H1 (cell line): ENCODE data around the gene HAVCR2. TPM values are rescaled to one million over a fixed set of nuclear protein-coding genes. Genes with fewer than 3 reads are reported as not detected.

Source experiments
- ATF2 ChIP-seq: IDR thresholded peaks from 2 replicates; pipeline ENCODE4 v1.6.1; 2012; ENCODE audit warnings: low read length, inconsistent platforms
- CBX5 ChIP-seq: fragments of 300-800, 300-1000 bp; sonication (generic); IDR thresholded peaks from 2 replicates; pipeline ENCODE4 v1.7.1; 2016; ENCODE audit warnings: antibody characterized with exemption, low read length, low read depth
- CHD7 ChIP-seq: fragments of 300-600 bp; sonication (generic); IDR thresholded peaks from 2 replicates; pipeline ENCODE4 v1.7.1; 2012; ENCODE audit warnings: low read length, moderate library complexity, mild to moderate bottlenecking, inconsistent platforms; ENCODE audit not compliant: insufficient replicate concordance
- GTF2F1 ChIP-seq: IDR thresholded peaks from 2 replicates; pipeline ENCODE4 v1.6.1; 2012; ENCODE audit warnings: low read depth, low read length, improper control_type of control experiment, borderline replicate concordance
- SAP30 ChIP-seq: fragments of 300-600 bp; sonication (generic); IDR thresholded peaks from 2 replicates; pipeline ENCODE4 v1.7.1; 2012; ENCODE audit warnings: low read length, moderate library complexity, mild to moderate bottlenecking, inconsistent platforms; ENCODE audit not compliant: insufficient read depth, insufficient replicate concordance
- polyA plus RNA-seq, 7 experiments: library from polyadenylated mRNA; depleted of rRNA in 3 of 7; stranded (reverse) in 5 of 7; unstranded in 2 of 7; fragments of >200 nt in 5 of 7; fragments of 200-250 nt in 2 of 7; gene quantifications; 1 replicate in 5 of 7; 2 replicates in 1 of 7; 4 replicates in 1 of 7; pipeline versions ENCODE4 v1.2.1 to v1.2.3, GENCODE V29; 2011 to 2013; ENCODE audit warnings: missing spikeins in 2 of 7, mixed read lengths in 2 of 7
- total RNA-seq: library from RNA; stranded (reverse); fragmentation: NEBNext Ultra II Directional; extraction: Animal tissue kit (Norgen Biotek cat#: 25700); gene quantifications from 2 replicates; pipeline ENCODE4 v1.2.1, GENCODE V29; 2021

Gene HAVCR2
- total and polyA plus RNA-seq, 2 of the 8 experiments (the other 6 are each of a cell fraction or from before 2014, with no cell fraction given), result 0.03 TPM; not detected in 1

GRCh38 chr5:157050050-157050449 lies 58.8 kb downstream of the HAVCR2 start (continued):
- TF ChIP-seq CHD7 (no peak), CBX5 (no peak), SAP30 (no peak), GTF2F1 (no peak), ATF2 (no peak)
- TF ChIP-seq, all 59 proteins: peak for 0
